Neural progenitor cell (in vitro differentiated cells): ENCODE measurements around the gene DNMT3A.

Experiments
- EZH2 ChIP-seq: fragments of 200-600 bp; sonication (generic); IDR thresholded peaks from 2 replicates; pipeline ENCODE4 v1.6.1; 2017; ENCODE audit warnings: antibody characterized with exemption, mild to moderate bottlenecking, moderate library complexity
- TF ChIP-seq, protein P1 (sequence below): fragments of 200-600 bp; sonication (generic); IDR thresholded peaks from 2 replicates; pipeline ENCODE4 v1.5.1; 2017; ENCODE audit warnings: antibody characterized with exemption, mild to moderate bottlenecking

DNA sequence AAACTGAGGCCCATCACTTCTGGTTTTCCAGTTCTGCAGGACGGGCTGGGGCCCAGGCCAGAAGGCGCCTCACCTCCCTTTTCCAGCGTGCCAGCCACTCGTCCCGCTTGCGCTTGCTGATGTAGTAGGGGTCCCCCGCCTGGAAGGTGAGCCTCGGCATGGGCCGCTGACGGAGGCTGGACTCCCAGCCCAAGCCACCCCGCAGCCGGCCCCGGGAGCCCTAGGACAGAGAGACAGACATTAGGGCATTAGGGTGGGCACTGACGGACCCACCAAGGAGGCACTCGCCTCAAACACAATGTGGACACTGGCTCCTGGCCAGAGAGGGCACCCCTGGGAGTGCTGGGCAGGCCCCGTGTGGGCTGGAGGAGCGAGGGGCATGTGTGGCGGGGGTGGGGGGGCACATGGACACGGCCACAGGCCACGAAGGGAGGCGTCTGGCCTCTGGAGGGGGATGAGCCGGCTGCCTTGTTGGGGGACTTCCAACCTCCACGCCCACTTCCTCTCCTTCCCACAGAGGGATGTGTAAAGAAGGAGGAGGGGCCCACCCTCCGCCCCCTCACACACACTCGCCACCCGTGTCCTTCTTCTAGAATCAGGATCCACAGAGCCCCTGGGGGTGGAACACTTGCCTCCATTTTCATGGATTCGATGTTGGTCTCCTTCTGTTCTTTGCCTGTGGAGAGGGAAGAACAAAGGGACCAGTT, 66.7 kb downstream of the DNMT3A start:
- TF ChIP-seq, protein P1, sequence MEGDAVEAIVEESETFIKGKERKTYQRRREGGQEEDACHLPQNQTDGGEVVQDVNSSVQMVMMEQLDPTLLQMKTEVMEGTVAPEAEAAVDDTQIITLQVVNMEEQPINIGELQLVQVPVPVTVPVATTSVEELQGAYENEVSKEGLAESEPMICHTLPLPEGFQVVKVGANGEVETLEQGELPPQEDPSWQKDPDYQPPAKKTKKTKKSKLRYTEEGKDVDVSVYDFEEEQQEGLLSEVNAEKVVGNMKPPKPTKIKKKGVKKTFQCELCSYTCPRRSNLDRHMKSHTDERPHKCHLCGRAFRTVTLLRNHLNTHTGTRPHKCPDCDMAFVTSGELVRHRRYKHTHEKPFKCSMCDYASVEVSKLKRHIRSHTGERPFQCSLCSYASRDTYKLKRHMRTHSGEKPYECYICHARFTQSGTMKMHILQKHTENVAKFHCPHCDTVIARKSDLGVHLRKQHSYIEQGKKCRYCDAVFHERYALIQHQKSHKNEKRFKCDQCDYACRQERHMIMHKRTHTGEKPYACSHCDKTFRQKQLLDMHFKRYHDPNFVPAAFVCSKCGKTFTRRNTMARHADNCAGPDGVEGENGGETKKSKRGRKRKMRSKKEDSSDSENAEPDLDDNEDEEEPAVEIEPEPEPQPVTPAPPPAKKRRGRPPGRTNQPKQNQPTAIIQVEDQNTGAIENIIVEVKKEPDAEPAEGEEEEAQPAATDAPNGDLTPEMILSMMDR: no peak
- no peak for TF ChIP-seq EZH2
